GM18507 (cell line): ENCODE results near the gene SEPSECS.
A peak's percentile ranks its signal among the peaks of the same experiment; 100 is the strongest.

Experiments used
- DNase-seq: peaks from one replicate; pipeline ENCODE4 v3.0.0; 2011; ENCODE audit warnings: low read depth; ENCODE audit not compliant: insufficient read length; ENCODE audit errors: extremely low spot score
- FAIRE-seq: peaks from 2 replicates; lab custom pipeline; 2011; peaks lifted over from hg19 to GRCh38; lab: Jason Lieb, UNC

The SEPSECS gene

DNA sequence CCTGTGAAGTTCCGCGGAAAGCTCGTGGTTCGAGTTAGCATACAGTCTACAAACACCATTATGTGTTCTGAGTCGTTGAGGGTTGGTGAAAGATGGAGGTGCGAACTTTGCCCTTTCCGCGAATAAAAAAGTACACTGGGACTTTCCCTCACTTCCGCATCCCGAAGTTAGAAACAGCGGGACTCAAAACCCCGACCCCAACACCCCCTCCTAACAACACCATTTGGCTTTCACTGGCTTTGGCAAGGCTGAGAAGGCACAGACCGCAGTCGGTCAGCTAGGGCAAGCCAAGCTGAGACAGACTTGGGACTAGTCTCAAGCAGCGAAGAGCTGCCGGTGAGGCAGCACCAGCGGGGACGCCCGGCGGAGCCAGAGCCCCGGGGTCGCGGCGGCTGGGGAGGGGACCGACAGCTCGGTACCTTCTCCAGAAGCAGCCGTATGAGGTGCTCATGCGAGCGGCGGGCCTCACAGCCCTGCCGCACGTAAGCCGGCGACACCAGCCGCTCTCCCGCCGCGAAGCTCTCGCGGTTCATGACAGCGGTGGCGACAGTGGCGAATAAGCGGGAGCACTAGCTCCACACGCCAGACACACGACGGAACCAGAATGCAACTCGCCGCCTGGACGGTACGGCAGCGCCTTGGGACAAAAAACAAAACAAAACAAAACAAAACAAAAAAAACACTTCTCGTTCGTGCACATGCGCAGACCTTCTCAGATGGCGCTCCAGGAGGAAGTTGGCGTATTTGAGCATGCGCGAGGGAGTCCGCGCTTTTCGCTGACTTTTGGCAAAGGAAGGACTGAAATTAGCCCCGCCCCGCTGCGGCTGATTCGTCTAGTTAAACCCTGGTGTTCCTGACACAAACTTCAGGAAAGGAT is at the start of gene SEPSECS:
SEPSECS (minus strand) TSS at position 613 of the 877 bp plus-strand sequence; CDS start at position 533, 80 bp downstream.
- DNase-seq (peak; percentile 80), FAIRE-seq (peak; percentile 99)

- DNase-seq, result no peak
- FAIRE-seq, result no peak
Observed at GRCh38 chr4:25209702-25210101, 49.5 kb upstream of the SEPSECS start.

DNA sequence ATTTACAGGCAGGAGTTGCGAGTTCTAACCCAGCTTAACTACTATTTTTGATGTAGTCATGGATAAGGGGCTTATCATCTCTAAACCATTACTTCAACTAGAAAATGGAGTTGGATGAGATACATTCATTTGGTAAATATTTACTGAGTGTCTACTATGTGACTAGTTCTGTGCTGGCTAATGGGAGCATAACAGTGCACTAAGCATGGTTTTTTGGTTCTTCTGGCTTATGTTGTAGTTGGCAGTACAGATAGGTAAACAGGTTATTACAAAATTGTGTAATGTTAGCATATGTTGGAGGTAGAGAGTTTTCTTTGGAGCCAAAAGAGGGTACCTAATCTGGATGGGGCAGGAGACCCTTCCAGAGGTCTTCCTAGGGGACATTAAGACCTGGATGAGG is 47.7 kb upstream of the SEPSECS start:
- DNase-seq, result no peak
- FAIRE-seq, result no peak

DNA sequence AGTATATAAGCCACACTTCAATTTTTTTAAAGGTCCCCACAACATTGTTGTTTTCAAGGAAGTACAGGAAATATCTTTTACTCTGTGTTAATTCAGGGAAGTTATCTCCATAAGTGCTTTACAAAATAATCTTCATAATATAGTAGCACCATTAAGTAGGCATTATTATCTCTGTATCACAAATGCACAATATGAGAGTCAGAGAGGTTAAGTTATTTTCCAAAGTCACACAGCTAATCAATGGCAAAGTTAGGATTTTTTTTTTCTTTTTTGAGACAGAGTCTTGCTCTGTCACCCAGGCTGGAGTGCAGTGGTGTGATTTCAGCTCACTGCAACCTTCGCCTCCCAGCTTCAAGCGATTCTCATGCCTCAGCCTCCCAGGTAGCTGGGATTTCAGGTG is 38.5 kb upstream of the SEPSECS start:
- FAIRE-seq, result no peak
- no peak for DNase-seq

DNA sequence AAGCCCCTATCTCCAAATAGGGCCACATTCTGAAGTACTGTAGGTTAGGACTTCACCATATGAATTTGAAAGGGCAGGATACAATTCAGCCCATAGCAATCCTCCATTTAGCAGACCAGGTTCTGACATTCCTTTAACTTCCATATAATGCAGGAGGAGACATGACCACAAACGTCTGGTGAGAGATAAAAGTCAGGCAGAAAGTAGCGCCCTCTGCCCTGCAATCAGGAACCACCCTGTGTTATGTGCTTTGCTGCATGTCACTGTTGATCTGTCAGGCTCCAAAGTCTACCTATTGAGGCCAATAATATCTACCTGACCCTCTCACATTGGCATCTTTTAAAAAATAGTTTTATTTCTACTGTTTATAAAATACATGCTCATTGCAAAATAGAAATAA is 30.2 kb upstream of the SEPSECS start:
- no peak for DNase-seq
- no peak for FAIRE-seq

GRCh38 chr4:25184056-25184455 is 23.8 kb upstream of the SEPSECS start:
- FAIRE-seq, result no peak
- DNase-seq, result no peak

- no peak for DNase-seq
- FAIRE-seq, result no peak
Observed at GRCh38 chr4:25182937-25183336, 22.7 kb upstream of the SEPSECS start.

- peak; percentile 61 for FAIRE-seq
- DNase-seq, result no peak
Observed at GRCh38 chr4:25180524-25181131, 20.4 kb upstream of the SEPSECS start.

- no peak for FAIRE-seq
- DNase-seq, result no peak
Observed at GRCh38 chr4:25178838-25179261, 18.6 kb upstream of the SEPSECS start.

GRCh38 chr4:25177147-25177546 is 16.9 kb upstream of the SEPSECS start:
- no peak for FAIRE-seq

DNA sequence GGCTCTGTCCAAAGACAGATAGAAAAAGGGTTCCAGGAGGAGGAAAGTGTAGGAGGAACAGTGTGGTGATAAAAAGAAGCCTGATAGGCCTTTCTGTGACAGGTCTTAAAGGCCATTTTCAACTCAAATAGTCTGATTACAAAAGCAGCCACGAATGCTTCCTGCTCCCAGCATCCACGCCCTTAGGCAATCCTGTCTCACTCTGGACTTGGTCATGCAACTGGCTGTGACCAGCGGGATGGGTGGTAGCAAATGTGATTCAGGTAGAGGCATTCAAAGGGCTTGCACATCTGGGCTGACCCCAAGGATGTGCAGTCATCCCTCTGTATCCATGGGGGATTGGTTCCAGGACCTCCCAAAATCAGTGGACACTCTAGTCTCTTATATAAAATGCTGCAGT is 14.4 kb upstream of the SEPSECS start:
- no peak for FAIRE-seq

More at GRCh38 chr4:25177147-25177546, 16.9 kb upstream of the SEPSECS start:
- no peak for DNase-seq

GRCh38 chr4:25172961-25173915 is 13.0 kb upstream of the SEPSECS start:
- FAIRE-seq (no peak), DNase-seq (no peak)

More for the DNA sequence above, 14.4 kb upstream of the SEPSECS start:
- DNase-seq, result no peak

GRCh38 chr4:25171201-25171865 is 11.1 kb upstream of the SEPSECS start:
- FAIRE-seq (no peak), DNase-seq (no peak)

DNA sequence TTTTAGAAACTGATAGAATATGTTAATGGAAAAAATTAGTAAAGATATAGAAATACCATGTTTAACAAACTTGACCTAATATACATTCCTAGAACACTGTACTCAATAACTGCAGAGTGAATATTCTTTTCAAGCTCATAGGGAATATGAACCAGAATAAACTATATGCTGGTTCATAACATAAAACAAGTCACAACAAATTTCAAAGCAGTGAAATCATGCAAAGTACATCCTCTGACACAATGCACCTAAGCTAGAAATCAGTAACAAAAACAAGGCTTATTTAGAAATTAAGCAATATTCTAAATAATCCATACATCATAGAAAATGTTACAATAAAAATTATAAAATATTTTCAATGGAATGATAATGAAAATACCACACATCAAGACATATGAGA is 9.2 kb upstream of the SEPSECS start:
- no peak for FAIRE-seq
- no peak for DNase-seq

DNA sequence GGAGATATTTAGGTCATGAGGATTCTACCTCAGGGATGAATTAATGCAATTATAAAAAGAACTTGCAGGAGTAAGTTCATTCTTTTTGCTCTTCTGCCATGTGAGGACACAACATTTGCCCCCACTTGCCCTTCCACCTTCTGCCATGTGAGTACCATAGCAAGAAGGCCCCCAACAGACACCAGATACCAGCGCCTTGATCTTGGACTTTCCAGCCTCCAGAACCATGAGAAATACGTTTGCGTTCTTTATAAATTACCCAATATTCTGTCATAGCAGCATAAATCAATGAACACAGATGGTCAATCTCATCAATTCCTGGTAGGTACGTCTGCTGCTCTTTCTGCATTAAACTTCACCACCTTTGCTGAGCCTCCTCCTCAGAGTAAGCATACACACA is 5.7 kb upstream of the SEPSECS start:
- no peak for DNase-seq
- FAIRE-seq, result no peak

GRCh38 chr4:25163196-25163595 is 2.9 kb upstream of the SEPSECS start:
- FAIRE-seq, result no peak
- no peak for DNase-seq

GRCh38 chr4:25162566-25162965 is 2.3 kb upstream of the SEPSECS start:
- FAIRE-seq, result no peak
- no peak for DNase-seq

GRCh38 chr4:25161593-25161950 is 1.3 kb upstream of the SEPSECS start:
- no peak for FAIRE-seq
- no peak for DNase-seq
